ENCODE measurements around the gene KAT6B.

GRCh38 chr10:74916283-74916682 lies 89.9 kb downstream of the KAT6B start:
- TF ChIP-seq CTCF (IDR thresholded peaks at IDR 0.05) (no peak), POLR2A (IDR thresholded peaks at IDR 0.05) (no peak), POLR2AphosphoS5 (IDR thresholded peaks at IDR 0.05) (no peak), EP300 (IDR thresholded peaks at IDR 0.05) (no peak)
